Mucosa of gallbladder (tissue), 1 donor: Measurements from ENCODE around the gene MMADHC. TPM values are rescaled to one million over a fixed set of nuclear protein-coding genes. Genes with fewer than 3 reads are reported as not detected.
"Not testable (repeated sequence)": the region's sequence is repeated elsewhere in the genome, so short reads cannot be mapped to it uniquely, and the experiment has no call there.

Experiments
- DNase-seq: peaks from one replicate; pipeline ENCODE4 v3.0.0-alpha.2; 2020; ENCODE audit warnings: low spot score
- total RNA-seq: library from RNA; stranded (reverse); gene quantifications from one replicate; pipeline ENCODE4 v1.2.1, GENCODE V29; 2021
- donor health status: DM: no; HTN: no; CAD: no.

Gene MMADHC
- total RNA-seq, 1 donor from 2014 or later: 74.2 TPM

DNA sequence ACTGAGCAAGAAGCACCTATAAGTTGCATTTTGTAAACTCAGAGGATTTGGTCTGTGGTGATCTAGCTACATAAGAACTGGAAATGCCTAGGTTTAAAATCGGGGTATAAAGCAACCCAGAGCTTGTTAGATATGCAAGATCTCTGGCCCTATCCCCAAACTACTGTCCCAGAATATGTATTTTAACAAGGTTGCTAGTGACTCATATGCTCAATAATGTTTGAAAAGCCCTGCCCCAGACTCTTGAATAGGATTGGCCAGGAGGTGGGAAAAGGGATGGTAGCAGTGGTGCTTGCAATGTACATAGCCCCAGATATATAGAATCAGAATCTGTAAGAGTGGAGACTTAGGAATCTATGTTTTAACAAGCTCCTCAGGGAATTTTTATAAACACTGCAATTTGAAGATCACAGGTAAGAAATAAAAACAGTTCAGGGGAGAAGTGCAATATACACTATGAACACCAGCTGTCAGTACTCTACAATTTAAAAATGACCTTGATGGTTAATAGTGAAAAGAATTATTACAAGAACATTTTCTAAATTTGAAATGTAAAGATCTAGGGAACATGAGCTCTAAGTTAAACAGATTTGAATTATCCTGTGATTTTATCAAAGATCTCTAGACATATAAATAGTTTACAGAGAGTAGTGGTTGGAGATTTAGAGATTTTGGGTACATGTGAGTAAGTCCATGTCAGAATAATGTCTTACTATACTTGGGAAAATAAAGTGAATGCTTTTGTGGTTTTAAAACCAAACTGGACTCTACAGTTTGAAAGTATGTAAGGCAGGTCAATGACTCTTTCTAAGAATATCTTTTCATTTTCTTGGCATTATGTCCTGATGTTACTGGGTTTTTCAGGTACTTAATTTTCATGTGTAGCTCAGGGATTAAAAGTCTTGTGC is 7.7 kb upstream of the MMADHC start:
- DNase-seq: no peak

DNA sequence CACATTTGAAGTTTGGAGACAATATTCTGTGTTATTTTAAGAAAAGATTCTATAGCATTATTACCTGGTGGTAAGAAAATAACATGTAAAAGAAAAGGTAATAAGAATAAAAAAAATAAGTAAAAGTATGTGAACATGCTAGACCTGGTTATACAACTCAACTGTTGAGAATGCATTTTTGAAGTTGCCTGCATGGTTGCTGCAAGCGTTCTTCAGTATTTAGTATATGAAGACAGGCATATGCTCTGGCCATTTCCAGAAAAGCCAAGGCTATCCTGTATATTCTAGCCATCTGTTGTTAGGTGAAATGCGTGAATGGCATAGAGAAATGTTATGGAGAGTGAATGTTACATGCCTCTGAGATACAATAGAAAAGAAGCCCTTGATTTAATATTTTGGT is 6.8 kb upstream of the MMADHC start:
- no peak for DNase-seq

GRCh38 chr2:149587950-149588487 is 444 bp upstream of the MMADHC start:
- no peak for DNase-seq

DNA sequence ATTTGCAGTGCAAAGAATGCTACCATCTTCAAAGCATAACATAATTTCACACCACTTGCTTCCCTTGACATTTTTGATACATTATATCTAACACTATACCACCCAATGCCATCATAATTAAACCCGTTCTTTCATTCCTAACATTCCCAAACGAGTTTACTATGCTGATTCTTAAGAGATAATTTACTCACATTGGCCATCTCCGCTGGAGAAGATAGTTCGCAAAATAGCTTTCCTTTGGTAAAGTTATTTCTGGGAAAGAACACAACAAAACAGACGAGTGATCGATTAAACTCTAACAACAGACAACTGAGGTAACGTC is 716 bp downstream of the MMADHC start:
- DNase-seq: no peak

DNA sequence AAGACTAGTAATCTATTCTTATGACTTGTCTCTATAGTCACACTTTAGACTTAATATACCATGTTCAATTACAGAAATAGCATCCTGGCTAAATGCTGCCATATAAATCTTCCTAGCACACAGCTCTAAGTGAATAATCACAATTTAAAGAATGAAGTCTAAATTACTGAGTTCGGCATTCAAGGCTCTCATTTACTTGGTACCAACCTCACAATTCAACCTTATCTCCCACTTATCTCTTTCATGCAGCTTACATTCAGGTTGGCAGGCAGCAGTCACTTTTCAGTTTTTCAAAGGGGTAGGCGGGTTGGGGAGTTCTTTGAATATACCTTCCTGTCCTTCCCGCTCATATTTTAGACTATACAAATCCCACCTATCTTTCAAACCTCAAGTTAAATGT is 1.5 kb downstream of the MMADHC start:
- DNase-seq: no peak

- DNase-seq: no peak
Measured at GRCh38 chr2:149585166-149585885, 2.2 kb downstream of the MMADHC start.

GRCh38 chr2:149579972-149580882 is 7.3 kb downstream of the MMADHC start:
- DNase-seq: no peak

GRCh38 chr2:149577269-149577668 is 10.3 kb downstream of the MMADHC start:
- no peak for DNase-seq

GRCh38 chr2:149575752-149576151 is 11.8 kb downstream of the MMADHC start:
- DNase-seq: no peak

DNA sequence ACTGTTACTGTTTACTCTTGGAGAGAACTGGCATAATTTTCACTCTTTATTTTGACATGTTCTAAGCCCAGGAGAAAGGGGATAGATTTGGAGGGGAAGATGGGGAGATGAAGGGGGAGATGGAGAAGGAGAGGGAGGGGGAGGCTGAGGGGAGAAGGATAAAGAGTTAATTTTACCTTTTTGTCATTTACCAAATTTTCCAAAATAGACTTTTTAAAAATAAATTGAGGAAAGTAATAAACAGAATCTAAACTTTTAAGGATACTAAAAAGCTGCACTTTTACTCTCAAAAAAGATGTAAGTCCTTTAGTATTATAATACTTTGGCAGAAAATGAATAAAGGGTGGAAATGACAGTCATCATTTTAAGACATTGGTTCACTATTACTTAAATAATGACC is 12.3 kb downstream of the MMADHC start:
- DNase-seq: no peak

DNA sequence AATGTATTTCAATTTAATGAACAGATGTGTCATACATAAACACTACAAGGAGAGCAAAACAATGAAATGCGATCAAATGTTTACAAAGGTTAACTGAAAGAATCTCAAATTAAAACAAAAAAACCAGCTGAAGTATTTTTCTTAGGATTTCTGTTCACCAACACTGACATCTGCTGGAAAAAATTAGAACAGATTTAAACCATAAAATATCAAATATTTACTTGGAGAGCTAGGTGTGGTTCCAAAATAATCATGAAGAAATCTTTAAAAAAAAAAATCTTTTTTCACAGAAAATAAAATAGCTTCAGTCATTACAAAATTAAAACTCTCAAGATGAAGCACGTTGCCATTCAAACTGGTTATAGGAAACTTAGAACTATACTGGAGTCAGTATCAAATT is 13.8 kb downstream of the MMADHC start:
- DNase-seq: no peak

- no peak for DNase-seq
Measured at GRCh38 chr2:149572102-149572953, 15.2 kb downstream of the MMADHC start.

- DNase-seq: no peak
Measured at GRCh38 chr2:149568138-149568537, 19.4 kb downstream of the MMADHC start.

- DNase-seq: no peak
Measured at GRCh38 chr2:149566652-149567051, 20.9 kb downstream of the MMADHC start.

- DNase-seq: not testable (repeated sequence)
Measured at GRCh38 chr2:149565625-149566024, 21.9 kb downstream of the MMADHC start.

GRCh38 chr2:149564983-149565382 is 22.6 kb downstream of the MMADHC start:
- DNase-seq: no peak

GRCh38 chr2:149564097-149564496 is 23.5 kb downstream of the MMADHC start:
- no peak for DNase-seq

- no peak for DNase-seq
Measured at GRCh38 chr2:149562324-149562723, 25.3 kb downstream of the MMADHC start.

DNA sequence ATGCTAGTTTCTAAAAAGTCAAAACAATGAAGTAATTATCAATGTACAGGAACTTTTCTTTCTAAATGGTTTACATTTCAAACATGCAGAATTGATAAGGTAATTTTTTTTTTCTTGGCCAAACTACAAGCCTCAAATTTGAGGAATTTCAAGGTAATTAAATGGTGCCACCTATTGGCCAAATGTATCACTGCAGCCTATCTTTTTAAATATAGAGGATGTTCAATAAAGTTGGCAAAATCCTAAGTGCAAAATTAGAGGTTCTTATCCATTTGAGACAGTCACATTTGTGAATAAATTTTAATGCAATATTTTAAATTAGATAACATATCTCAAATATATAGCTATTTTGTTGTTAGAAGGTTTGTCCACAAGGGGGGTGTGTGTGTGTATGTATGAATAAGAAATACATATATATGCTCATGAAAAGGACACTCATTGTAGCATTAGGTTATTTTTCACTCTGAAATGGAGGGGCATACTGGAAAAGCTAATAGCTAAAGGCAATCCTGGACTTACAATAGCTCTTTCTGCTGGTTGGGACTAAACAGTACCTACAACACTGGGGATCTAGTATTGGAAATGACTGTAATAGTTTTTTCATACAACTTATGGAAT is 26.2 kb downstream of the MMADHC start:
- peak; percentile 42 for DNase-seq

- DNase-seq: no peak
Measured at GRCh38 chr2:149559341-149560068, 28.1 kb downstream of the MMADHC start.
